ENCODE data around the gene PRPF40B. TPM values are rescaled to one million over a fixed set of nuclear protein-coding genes. Genes with fewer than 3 reads are reported as not detected.

PRPF40B gene
- total and polyA plus RNA-seq, 2 of the 13 experiments (the other 11 are each of a cell fraction or from before 2014, with no cell fraction given), result 5.0 to 7.8 TPM

DNA sequence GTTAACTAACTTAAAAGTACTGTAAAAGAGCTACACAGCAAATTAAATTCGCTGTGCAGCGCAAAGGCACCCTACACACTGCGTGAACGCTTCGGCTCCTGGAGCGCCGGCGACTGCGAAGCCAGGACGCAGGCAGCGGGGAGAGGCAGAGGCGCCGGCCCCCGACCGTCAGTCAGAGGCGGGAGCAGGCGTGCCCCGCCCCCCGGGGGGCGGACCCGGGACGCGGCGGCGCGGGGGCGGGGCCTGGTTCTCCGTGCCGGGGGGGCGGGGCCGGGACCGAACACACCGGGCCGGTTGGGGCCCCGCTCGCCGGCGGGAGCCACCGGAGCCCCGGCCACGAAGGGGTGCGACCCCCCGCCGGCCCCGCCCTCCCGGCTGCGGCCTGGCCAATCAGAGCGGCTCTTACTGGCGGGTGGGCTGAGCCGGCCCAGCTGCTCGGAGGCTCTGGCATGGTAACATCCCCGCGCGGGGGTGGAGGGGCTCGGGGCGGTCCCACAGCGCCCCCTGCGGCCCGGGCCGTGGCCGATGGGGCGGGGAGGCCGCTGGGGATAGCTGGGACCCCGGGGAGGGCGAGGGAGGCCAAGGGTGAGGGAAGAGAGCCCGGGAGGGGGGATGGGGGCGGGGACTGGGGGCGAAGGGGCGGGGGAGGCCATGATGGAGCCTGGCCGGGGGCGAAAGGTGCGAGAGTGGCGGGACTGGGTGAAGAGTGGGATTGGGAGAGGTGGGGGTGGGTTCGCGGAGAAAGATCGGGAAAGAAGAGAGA is at the start of gene PRPF40B (continued):
- TF ChIP-seq NFKB2 (CRISPR knock-in tag; IDR thresholded peaks at IDR 0.05; ENCODE audit: borderline replicate concordance) (no peak; the same call in 1 of the 2 replicates), MXD3 (CRISPR knock-in tag; IDR thresholded peaks at IDR 0.05) (no peak), ATF3 (CRISPR knock-in tag; IDR thresholded peaks at IDR 0.05) (no peak), U2AF2 (IDR thresholded peaks at IDR 0.05; ENCODE audit: low read depth, low read length) (no peak), ZNF703 (CRISPR knock-in tag; IDR thresholded peaks at IDR 0.05; ENCODE audit: borderline replicate concordance) (no peak), SMAD9 (CRISPR knock-in tag; IDR thresholded peaks at IDR 0.05) (no peak), SOX5 (CRISPR knock-in tag; IDR thresholded peaks at IDR 0.05; ENCODE audit: borderline replicate concordance) (no peak; the same call in 1 of the 2 replicates), RCOR2 (CRISPR knock-in tag; IDR thresholded peaks at IDR 0.05) (no peak), FLYWCH1 (CRISPR knock-in tag; IDR thresholded peaks at IDR 0.05) (no peak), ZNF577 (CRISPR knock-in tag; IDR thresholded peaks at IDR 0.05; ENCODE audit: borderline replicate concordance, low read depth) (no peak), FOXK1 (CRISPR knock-in tag; IDR thresholded peaks at IDR 0.05; ENCODE audit: borderline replicate concordance, low read depth) (peak; percentile 70; the same call in 1 of the 2 replicates), IKZF4 (CRISPR knock-in tag; IDR thresholded peaks at IDR 0.05; ENCODE audit: borderline replicate concordance, low read depth, not compliant biosample characterization) (no peak), HMG20A (CRISPR knock-in tag; IDR thresholded peaks at IDR 0.05; ENCODE audit: borderline replicate concordance) (no peak), ZMYM2 (CRISPR knock-in tag; IDR thresholded peaks at IDR 0.05) (no peak), HIVEP1 (CRISPR knock-in tag; IDR thresholded peaks at IDR 0.05) (no peak), ZNF552 (CRISPR knock-in tag; IDR thresholded peaks at IDR 0.05; ENCODE audit: borderline replicate concordance) (no peak), FOXA3 (CRISPR knock-in tag; IDR thresholded peaks at IDR 0.05) (no peak), PRDM4 (CRISPR knock-in tag; IDR thresholded peaks at IDR 0.05; ENCODE audit: borderline replicate concordance) (no peak)
- TF ChIP-seq, protein P1, sequence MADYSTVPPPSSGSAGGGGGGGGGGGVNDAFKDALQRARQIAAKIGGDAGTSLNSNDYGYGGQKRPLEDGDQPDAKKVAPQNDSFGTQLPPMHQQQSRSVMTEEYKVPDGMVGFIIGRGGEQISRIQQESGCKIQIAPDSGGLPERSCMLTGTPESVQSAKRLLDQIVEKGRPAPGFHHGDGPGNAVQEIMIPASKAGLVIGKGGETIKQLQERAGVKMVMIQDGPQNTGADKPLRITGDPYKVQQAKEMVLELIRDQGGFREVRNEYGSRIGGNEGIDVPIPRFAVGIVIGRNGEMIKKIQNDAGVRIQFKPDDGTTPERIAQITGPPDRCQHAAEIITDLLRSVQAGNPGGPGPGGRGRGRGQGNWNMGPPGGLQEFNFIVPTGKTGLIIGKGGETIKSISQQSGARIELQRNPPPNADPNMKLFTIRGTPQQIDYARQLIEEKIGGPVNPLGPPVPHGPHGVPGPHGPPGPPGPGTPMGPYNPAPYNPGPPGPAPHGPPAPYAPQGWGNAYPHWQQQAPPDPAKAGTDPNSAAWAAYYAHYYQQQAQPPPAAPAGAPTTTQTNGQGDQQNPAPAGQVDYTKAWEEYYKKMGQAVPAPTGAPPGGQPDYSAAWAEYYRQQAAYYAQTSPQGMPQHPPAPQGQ (CRISPR knock-in tag; IDR thresholded peaks at IDR 0.05; ENCODE audit: borderline replicate concordance), result no peak
- TF ChIP-seq, protein P2, sequence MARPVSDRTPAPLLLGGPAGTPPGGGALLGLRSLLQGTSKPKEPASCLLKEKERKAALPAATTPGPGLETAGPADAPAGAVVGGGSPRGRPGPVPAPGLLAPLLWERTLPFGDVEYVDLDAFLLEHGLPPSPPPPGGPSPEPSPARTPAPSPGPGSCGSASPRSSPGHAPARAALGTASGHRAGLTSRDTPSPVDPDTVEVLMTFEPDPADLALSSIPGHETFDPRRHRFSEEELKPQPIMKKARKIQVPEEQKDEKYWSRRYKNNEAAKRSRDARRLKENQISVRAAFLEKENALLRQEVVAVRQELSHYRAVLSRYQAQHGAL (CRISPR knock-in tag; IDR thresholded peaks at IDR 0.05; ENCODE audit: not compliant biosample characterization), result no peak
- TF ChIP-seq, protein P3, sequence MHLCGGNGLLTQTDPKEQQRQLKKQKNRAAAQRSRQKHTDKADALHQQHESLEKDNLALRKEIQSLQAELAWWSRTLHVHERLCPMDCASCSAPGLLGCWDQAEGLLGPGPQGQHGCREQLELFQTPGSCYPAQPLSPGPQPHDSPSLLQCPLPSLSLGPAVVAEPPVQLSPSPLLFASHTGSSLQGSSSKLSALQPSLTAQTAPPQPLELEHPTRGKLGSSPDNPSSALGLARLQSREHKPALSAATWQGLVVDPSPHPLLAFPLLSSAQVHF (CRISPR knock-in tag; IDR thresholded peaks at IDR 0.05), result 0 out of 2 replicates have a peak, but pooled peaks have one; percentile 14

All from HepG2 (cell line).